HFF-Myc (cell line): ENCODE measurements around the gene S100A11.

Experiments used
- DNase-seq: peaks from one replicate; pipeline ENCODE4 v3.0.0-alpha.2; 2011; ENCODE audit warnings: low read depth; ENCODE audit errors: extremely low read depth
- H3K4me3 ChIP-seq: replicated peaks from 2 replicates; pipeline ENCODE4 v1.5.1; 2011; ENCODE audit warnings: low read depth, mild to moderate bottlenecking, control low read depth, low read length
- TF ChIP-seq, protein P1 (sequence below): IDR thresholded peaks from 2 replicates; pipeline ENCODE4 v1.5.1; 2012; ENCODE audit warnings: mild to moderate bottlenecking, low read depth, low read length, control low read depth; ENCODE audit errors: missing control alignments

The S100A11 gene

DNA sequence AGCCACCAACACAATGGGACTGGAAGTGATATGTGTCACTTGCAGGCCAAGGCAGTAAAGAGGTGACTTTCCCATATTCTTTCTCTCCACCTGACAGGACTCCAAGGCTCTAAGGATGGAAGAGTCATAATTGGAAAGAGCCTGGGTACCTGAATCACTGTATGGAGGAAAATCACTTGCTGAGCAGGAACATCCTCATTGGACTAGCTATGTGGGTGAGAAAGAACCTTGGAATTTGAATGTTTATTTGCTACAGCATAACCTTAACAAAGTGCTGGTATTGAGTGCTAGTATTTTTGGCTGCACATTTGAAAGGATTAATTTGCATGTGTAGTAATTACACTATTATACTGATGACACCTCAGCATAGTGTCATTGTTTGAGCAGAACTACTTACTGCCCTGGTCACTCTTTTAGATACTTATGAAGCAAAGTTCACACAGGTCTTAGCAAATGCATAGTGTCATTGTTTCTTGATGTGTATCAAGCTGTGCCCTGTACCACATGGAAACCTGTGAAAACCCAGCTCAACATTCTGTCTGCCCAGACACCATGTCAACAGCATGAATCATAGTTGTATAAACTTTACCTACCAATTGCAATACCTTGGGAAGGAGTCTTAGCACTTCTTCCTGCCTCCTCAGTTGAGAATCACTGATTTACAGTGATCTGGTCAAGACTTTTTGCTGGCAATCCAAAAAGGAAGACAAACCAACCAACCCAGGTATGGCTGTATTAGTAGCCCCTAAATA is 38.0 kb downstream of the S100A11 start:
- no peak for DNase-seq

GRCh38 chr1:151997284-151997570 is 39.6 kb downstream of the S100A11 start:
- no peak overlapping the region for H3K4me3 ChIP-seq
- DNase-seq = no peak
- TF ChIP-seq, protein P1, sequence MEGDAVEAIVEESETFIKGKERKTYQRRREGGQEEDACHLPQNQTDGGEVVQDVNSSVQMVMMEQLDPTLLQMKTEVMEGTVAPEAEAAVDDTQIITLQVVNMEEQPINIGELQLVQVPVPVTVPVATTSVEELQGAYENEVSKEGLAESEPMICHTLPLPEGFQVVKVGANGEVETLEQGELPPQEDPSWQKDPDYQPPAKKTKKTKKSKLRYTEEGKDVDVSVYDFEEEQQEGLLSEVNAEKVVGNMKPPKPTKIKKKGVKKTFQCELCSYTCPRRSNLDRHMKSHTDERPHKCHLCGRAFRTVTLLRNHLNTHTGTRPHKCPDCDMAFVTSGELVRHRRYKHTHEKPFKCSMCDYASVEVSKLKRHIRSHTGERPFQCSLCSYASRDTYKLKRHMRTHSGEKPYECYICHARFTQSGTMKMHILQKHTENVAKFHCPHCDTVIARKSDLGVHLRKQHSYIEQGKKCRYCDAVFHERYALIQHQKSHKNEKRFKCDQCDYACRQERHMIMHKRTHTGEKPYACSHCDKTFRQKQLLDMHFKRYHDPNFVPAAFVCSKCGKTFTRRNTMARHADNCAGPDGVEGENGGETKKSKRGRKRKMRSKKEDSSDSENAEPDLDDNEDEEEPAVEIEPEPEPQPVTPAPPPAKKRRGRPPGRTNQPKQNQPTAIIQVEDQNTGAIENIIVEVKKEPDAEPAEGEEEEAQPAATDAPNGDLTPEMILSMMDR = no peak

More for the DNA sequence above, 38.0 kb downstream of the S100A11 start:
- no peak overlapping the region for H3K4me3 ChIP-seq
- TF ChIP-seq, protein P1 = no peak

DNA sequence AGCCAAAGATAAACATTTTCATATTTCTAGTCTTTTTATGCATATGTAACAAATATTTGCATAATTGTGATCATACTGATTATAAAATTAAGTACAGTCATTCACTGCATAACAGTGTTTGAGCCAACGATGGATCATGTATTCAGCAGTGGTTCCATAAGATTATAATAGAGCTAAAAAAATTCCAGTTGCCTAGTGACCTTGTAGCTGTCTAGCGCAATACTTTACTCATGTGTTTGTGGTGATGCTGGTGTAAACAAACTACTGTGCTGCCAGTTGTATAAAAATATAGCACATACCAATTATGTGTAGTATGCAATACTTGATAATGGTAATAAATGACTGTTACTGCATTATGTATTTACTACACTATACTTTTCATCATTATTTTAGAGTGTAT is 41.0 kb downstream of the S100A11 start:
- no peak for DNase-seq
- TF ChIP-seq, protein P1 = no peak
- no peak overlapping the region for H3K4me3 ChIP-seq

DNA sequence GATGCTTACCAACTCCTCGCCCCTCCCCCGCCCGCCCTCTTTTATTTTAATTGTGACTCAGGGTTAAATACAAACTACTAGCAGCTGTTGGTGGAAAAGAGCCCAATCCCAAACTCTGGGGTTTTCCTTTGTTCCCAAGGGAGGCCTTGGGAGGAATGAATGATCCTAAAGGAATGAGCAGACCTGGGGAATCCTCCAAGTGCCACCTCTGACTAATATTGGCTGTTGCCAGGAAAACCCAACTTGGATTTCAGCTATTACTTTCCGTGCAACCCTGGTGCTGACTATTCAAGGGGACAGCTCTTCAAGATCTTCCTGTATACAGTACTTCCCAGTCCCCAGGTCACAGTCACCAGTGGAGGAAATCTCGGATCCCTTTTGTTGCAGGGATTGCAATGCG is 41.8 kb downstream of the S100A11 start:
- TF ChIP-seq, protein P1 = no peak
- peak; percentile 95 for DNase-seq
- H3K4me3 ChIP-seq = no peak overlapping the region

GRCh38 chr1:151993734-151994496 is 42.9 kb downstream of the S100A11 start, which contains the start of gene S100A10:
Gene S100A10, minus strand, starts transcription at chr1:151993859. Its CDS starts 7,629 bp downstream, at chr1:151986230.
- no peak for DNase-seq
- H3K4me3 ChIP-seq = peak within 1 kb of the TSS; percentile 92
- TF ChIP-seq, protein P1 = no peak

- DNase-seq = no peak
- TF ChIP-seq, protein P1 = no peak
- H3K4me3 ChIP-seq = peak overlapping the region; percentile 92
These were observed 43.6 kb downstream of the S100A11 start for GRCh38 chr1:151993084-151993733.
